Lower leg skin (tissue), 3 donors: ENCODE results near the gene EML2.

ENCODE experiments used
- CTCF ChIP-seq, 3 donors: fragments of 450-650 bp; IDR thresholded peaks; one replicate each; pipeline ENCODE4 v1.5.1; 2016; ENCODE audit warnings: antibody characterized with exemption in 3 of 3, mild to moderate bottlenecking in 3 of 3, moderate library complexity in 2 of 3
- POLR2A ChIP-seq, 2 donors: fragments of 450-650 bp; IDR thresholded peaks; one replicate each; pipeline ENCODE4 v1.6.1; 2016 to 2017; ENCODE audit warnings: antibody characterized with exemption in 2 of 2, mild to moderate bottlenecking in 1 of 2, moderate library complexity in 1 of 2

- TF ChIP-seq CTCF (IDR thresholded peaks at IDR 0.05) (no peak), POLR2A (IDR thresholded peaks at IDR 0.05) (no peak)
These were observed 1.1 kb downstream of the EML2 start for GRCh38 chr19:45637890-45638667.
